ENCODE measurements around the gene CALM1. TPM values are rescaled to one million over a fixed set of nuclear protein-coding genes. Genes with fewer than 3 reads are reported as not detected.

Gene CALM1
- total and polyA plus RNA-seq, 2 donors (not counting 3 experiments of a cell fraction or from before 2014, with no cell fraction given), result 476 to 731 TPM

- Histone ChIP-seq H3K9me3 (replicated peaks; ENCODE audit: control insufficient read depth, insufficient read depth, low read length) (no peaks in the 10 kb centered on the region), H3K27ac (ENCODE audit: insufficient read depth, low read depth, low read length) (peak overlapping the region; percentile 33), H2AFZ (ENCODE audit: low read depth, low read length) (no peak overlapping the region), H3K9ac (replicated peaks; ENCODE audit: extremely low read depth, insufficient read depth, low read length) (peak overlapping the region; percentile 61), H3K9me1 (replicated peaks; ENCODE audit: control insufficient read depth, extremely low read depth, insufficient read depth, low read length) (no peaks in the 10 kb centered on the region), H3K4me1 (ENCODE audit: control insufficient read depth, extremely low read depth, insufficient read depth, low read length) (peaks cover 35% of the 10 kb centered on the region), H3K4me2 (ENCODE audit: insufficient read depth, low read length) (peak overlapping the region; percentile 90), H3K4me3 (replicated peaks in 1 of 3; ENCODE audit: insufficient read depth in 1 of 3, low read depth in 1 of 3, low read length in 3 of 3) (peak overlapping the region in 1 of 3 experiments; percentile 78), H3K79me2 (ENCODE audit: control insufficient read depth, insufficient read depth, low read length) (peaks cover 54% of the 10 kb centered on the region), H4K20me1 (replicated peaks; ENCODE audit: control insufficient read depth, extremely low read depth, insufficient read depth, low read length) (peaks cover 6% of the 10 kb centered on the region), H3K27me3 (ENCODE audit: control insufficient read depth in 2 of 2, insufficient read depth in 2 of 2, low read length in 2 of 2) (no peaks in the 10 kb centered on the region), H3K36me3 (ENCODE audit: control insufficient read depth in 2 of 2, extremely low read depth in 1 of 2, insufficient read depth in 2 of 2, low read length in 2 of 2) (peaks cover 28 to 45% of the 10 kb centered on the region in 2 experiments)
- dilution Hi-C loops (cut with MboI; ENCODE audit: extremely low pct_ligation_motif_present, low sequenced_read_pairs) (no loop called here), intact Hi-C loops (cut with micrococcal nuclease) (loop anchor here (1.0 to 5.0 kb wide), 10 partner anchors 10 to 403 kb away; no protein-coding TSS in a partner anchor)
- CTCF ChIA-PET, result interaction anchor here (0.6 to 3.4 kb wide), 59 partner anchors 9 to 503 kb away, joined by 3 to 63 read pairs (median 5); no protein-coding TSS in a partner anchor
- TF ChIP-seq POLR2A (IDR thresholded peaks at IDR 0.05; ENCODE audit: low read depth, low read length) (no peak), MAX (IDR thresholded peaks at IDR 0.05; ENCODE audit: insufficient read depth, insufficient read length) (no peak), JUN (IDR thresholded peaks at IDR 0.05; ENCODE audit: borderline replicate concordance, insufficient read depth, insufficient read length, low read depth) (no peak), EZH2 (IDR thresholded peaks at IDR 0.05; ENCODE audit: borderline replicate concordance, low read depth, low read length, severe bottlenecking) (no peak), POLR2AphosphoS5 (IDR thresholded peaks at IDR 0.05; ENCODE audit: insufficient read depth, low read depth, low read length) (peak; percentile 63), FOS (IDR thresholded peaks at IDR 0.05; ENCODE audit: borderline replicate concordance, insufficient read depth, low read length) (no peak), GATA2 (IDR thresholded peaks at IDR 0.05; ENCODE audit: insufficient read depth, insufficient read length, low read depth, low read length) (peak; percentile 74), MYC (IDR thresholded peaks at IDR 0.05; ENCODE audit: low read depth, low read length) (peak; percentile 21)
- TF ChIP-seq, protein P1, sequence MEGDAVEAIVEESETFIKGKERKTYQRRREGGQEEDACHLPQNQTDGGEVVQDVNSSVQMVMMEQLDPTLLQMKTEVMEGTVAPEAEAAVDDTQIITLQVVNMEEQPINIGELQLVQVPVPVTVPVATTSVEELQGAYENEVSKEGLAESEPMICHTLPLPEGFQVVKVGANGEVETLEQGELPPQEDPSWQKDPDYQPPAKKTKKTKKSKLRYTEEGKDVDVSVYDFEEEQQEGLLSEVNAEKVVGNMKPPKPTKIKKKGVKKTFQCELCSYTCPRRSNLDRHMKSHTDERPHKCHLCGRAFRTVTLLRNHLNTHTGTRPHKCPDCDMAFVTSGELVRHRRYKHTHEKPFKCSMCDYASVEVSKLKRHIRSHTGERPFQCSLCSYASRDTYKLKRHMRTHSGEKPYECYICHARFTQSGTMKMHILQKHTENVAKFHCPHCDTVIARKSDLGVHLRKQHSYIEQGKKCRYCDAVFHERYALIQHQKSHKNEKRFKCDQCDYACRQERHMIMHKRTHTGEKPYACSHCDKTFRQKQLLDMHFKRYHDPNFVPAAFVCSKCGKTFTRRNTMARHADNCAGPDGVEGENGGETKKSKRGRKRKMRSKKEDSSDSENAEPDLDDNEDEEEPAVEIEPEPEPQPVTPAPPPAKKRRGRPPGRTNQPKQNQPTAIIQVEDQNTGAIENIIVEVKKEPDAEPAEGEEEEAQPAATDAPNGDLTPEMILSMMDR (IDR thresholded peaks at IDR 0.05; ENCODE audit: extremely low read depth in 1 of 2, insufficient read depth in 1 of 2, low read depth in 1 of 2, low read length in 2 of 2), result peak; percentile 100
- FAIRE-seq (peak; percentile 91), DNase-seq (ENCODE audit: low read depth, low spot score) (peak; percentile 95)
- BruUV-seq (replicated peaks), result no TSS peak
- POLR2A ChIA-PET, result interaction anchor here (1.0 to 2.0 kb wide), 3 partner anchors 9 to 45 kb away, joined by 3 to 6 read pairs (median 4); no protein-coding TSS in a partner anchor
Observed at GRCh38 chr14:90399541-90400444, 3.0 kb downstream of the CALM1 start.
